ENCODE results near the gene PRXL2C. TPM values are rescaled to one million over a fixed set of nuclear protein-coding genes. Genes with fewer than 3 reads are reported as not detected.

The PRXL2C gene
- total and polyA plus RNA-seq, 2 experiments from 2014 or later, result 13.7 to 23.6 TPM

GRCh38 chr9:96612105-96612965 lies 42.8 kb downstream of the PRXL2C start:
- in situ Hi-C loops (cut with MboI), result no loop called here
- Histone ChIP-seq H3K79me2 (ENCODE audit: insufficient read depth) (peaks cover 77% of the 10 kb centered on the region), H3K9me2 (ENCODE audit: insufficient read depth) (no peaks in the 10 kb centered on the region), H3K9me3 (ENCODE audit: low read depth) (no peaks in the 10 kb centered on the region), H3F3A (ENCODE audit: insufficient read depth) (peaks cover 61% of the 10 kb centered on the region), H3K27me3 (replicated peaks; ENCODE audit: insufficient read depth) (no peaks in the 10 kb centered on the region), H3K4me3 (peak overlapping the region; percentile 68), H4K20me1 (ENCODE audit: insufficient read depth) (no peaks in the 10 kb centered on the region), H3K9ac (peak overlapping the region; percentile 83), H2AFZ (peak overlapping the region; percentile 58), H3K27ac (peak overlapping the region; percentile 93), H3K36me3 (ENCODE audit: low read depth) (no peaks in the 10 kb centered on the region), H3K4me1 (ENCODE audit: insufficient read depth) (peaks cover 44% of the 10 kb centered on the region), H3K4me2 (ENCODE audit: unreplicated experiment) (peak overlapping the region; percentile 88)
- TF ChIP-seq EZH2phosphoT487 (IDR thresholded peaks at IDR 0.05; ENCODE audit: insufficient read depth, low read depth), result no peak
- 21% methylated on average over 12 of the region's 12 CpGs for WGBS, 2 experiments (ENCODE audit: low coverage in 1 of 2, low lambda C conversion rate in 2 of 2, missing lambda C conversion rate in 2 of 2)
- peak; percentile 98 for DNase-seq

GRCh38 chr9:96611302-96611701 lies 43.8 kb downstream of the PRXL2C start:
- H3K36me3 ChIP-seq (ENCODE audit: low read depth), result no peaks in the 10 kb centered on the region
- peaks cover 48% of the 10 kb centered on the region for H3K4me1 ChIP-seq (ENCODE audit: insufficient read depth)
- peak overlapping the region; percentile 68 for H3K4me3 ChIP-seq
- H3F3A ChIP-seq (ENCODE audit: insufficient read depth), result peaks cover 53% of the 10 kb centered on the region; the same call in 1 of the 2 replicates
- H3K79me2 ChIP-seq (ENCODE audit: insufficient read depth), result peaks cover 76% of the 10 kb centered on the region
- peak overlapping the region; percentile 93 for H3K27ac ChIP-seq
- TF ChIP-seq EZH2phosphoT487 (IDR thresholded peaks at IDR 0.05; ENCODE audit: insufficient read depth, low read depth), result no peak
- TF ChIP-seq EZH2 (IDR thresholded peaks at IDR 0.05; ENCODE audit: insufficient read depth, poor library complexity, severe bottlenecking), result no peak
- WGBS, 2 experiments (ENCODE audit: low coverage in 1 of 2, low lambda C conversion rate in 2 of 2, missing lambda C conversion rate in 2 of 2), result 65 to 67% methylated on average over 3 of the region's 3 CpGs
- no peaks in the 10 kb centered on the region for H3K27me3 ChIP-seq (replicated peaks; ENCODE audit: insufficient read depth)
- peak overlapping the region; percentile 83 for H3K9ac ChIP-seq
- in situ Hi-C loops (cut with MboI), result no loop called here
- peak overlapping the region; percentile 88 for H3K4me2 ChIP-seq (ENCODE audit: unreplicated experiment)
- no peaks in the 10 kb centered on the region for H3K9me3 ChIP-seq (ENCODE audit: low read depth)
- H2AFZ ChIP-seq, result peak overlapping the region; percentile 58
- no peaks in the 10 kb centered on the region for H4K20me1 ChIP-seq (ENCODE audit: insufficient read depth)
- H3K9me2 ChIP-seq (ENCODE audit: insufficient read depth), result no peaks in the 10 kb centered on the region
- DNase-seq, result no peak

GRCh38 chr9:96609732-96610131 lies 45.4 kb downstream of the PRXL2C start:
- no peaks in the 10 kb centered on the region for H3K9me3 ChIP-seq (ENCODE audit: low read depth)
- in situ Hi-C loops (cut with MboI), result no loop called here
- H3K27ac ChIP-seq, result no peak overlapping the region
- no peak overlapping the region for H3K4me2 ChIP-seq (ENCODE audit: unreplicated experiment)
- no peaks in the 10 kb centered on the region for H3K36me3 ChIP-seq (ENCODE audit: low read depth)
- H3K4me3 ChIP-seq, result no peak overlapping the region
- TF ChIP-seq EZH2 (IDR thresholded peaks at IDR 0.05; ENCODE audit: insufficient read depth, poor library complexity, severe bottlenecking) (no peak), EZH2phosphoT487 (IDR thresholded peaks at IDR 0.05; ENCODE audit: insufficient read depth, low read depth) (no peak)
- H3K79me2 ChIP-seq (ENCODE audit: insufficient read depth), result peaks cover 76% of the 10 kb centered on the region
- H3K4me1 ChIP-seq (ENCODE audit: insufficient read depth), result peaks cover 44% of the 10 kb centered on the region
- no peak for DNase-seq
- H3K27me3 ChIP-seq (replicated peaks; ENCODE audit: insufficient read depth), result no peaks in the 10 kb centered on the region
- H3F3A ChIP-seq (ENCODE audit: insufficient read depth), result peaks cover 41% of the 10 kb centered on the region; the same call in 1 of the 2 replicates
- H3K9ac ChIP-seq, result no peak overlapping the region
- no peak overlapping the region for H2AFZ ChIP-seq
- no peaks in the 10 kb centered on the region for H3K9me2 ChIP-seq (ENCODE audit: insufficient read depth)
- no peaks in the 10 kb centered on the region for H4K20me1 ChIP-seq (ENCODE audit: insufficient read depth)

- Histone ChIP-seq H3K4me1 (ENCODE audit: insufficient read depth) (peaks cover 41% of the 10 kb centered on the region), H3K27me3 (replicated peaks; ENCODE audit: insufficient read depth) (no peaks in the 10 kb centered on the region), H2AFZ (no peak overlapping the region), H3K4me3 (no peak overlapping the region), H3K79me2 (ENCODE audit: insufficient read depth) (peaks cover 66% of the 10 kb centered on the region), H4K20me1 (ENCODE audit: insufficient read depth) (no peaks in the 10 kb centered on the region), H3K27ac (no peak overlapping the region), H3K9me2 (ENCODE audit: insufficient read depth) (no peaks in the 10 kb centered on the region), H3K9ac (no peak overlapping the region), H3K4me2 (ENCODE audit: unreplicated experiment) (no peak overlapping the region), H3K36me3 (ENCODE audit: low read depth) (no peaks in the 10 kb centered on the region), H3K9me3 (ENCODE audit: low read depth) (no peaks in the 10 kb centered on the region), H3F3A (ENCODE audit: insufficient read depth) (peaks cover 35% of the 10 kb centered on the region; the same call in 1 of the 2 replicates)
- in situ Hi-C loops (cut with MboI), result no loop called here
- DNase-seq, result no peak
- 65 to 67% methylated on average over 3 of the region's 3 CpGs for WGBS, 2 experiments (ENCODE audit: low coverage in 1 of 2, low lambda C conversion rate in 2 of 2, missing lambda C conversion rate in 2 of 2)
- TF ChIP-seq EZH2phosphoT487 (IDR thresholded peaks at IDR 0.05; ENCODE audit: insufficient read depth, low read depth) (no peak), EZH2 (IDR thresholded peaks at IDR 0.05; ENCODE audit: insufficient read depth, poor library complexity, severe bottlenecking) (no peak)
Measured at GRCh38 chr9:96607971-96608370, 47.1 kb downstream of the PRXL2C start.

Data from GM23248 (cell line).